Ovary (tissue), 3 donors: Measurements from ENCODE around the gene SSR1.

Experiments
- POLR2A ChIP-seq: fragments of 450-650 bp; IDR thresholded peaks from one replicate; pipeline ENCODE4 v1.6.1; 2017; ENCODE audit warnings: antibody characterized with exemption, mild to moderate bottlenecking, moderate library complexity
- TF ChIP-seq, protein P1 (sequence below), 3 donors: fragments of 450-650 bp in 2 of 3; fragments of 200-600 bp in 1 of 3; IDR thresholded peaks; one replicate each; pipeline versions ENCODE4 v1.5.1 to v1.8.0; 2016 to 2022; ENCODE audit warnings: antibody characterized with exemption in 3 of 3, mild to moderate bottlenecking in 1 of 3
- donor health status: DM: no; HTN: no; CAD: no.

DNA sequence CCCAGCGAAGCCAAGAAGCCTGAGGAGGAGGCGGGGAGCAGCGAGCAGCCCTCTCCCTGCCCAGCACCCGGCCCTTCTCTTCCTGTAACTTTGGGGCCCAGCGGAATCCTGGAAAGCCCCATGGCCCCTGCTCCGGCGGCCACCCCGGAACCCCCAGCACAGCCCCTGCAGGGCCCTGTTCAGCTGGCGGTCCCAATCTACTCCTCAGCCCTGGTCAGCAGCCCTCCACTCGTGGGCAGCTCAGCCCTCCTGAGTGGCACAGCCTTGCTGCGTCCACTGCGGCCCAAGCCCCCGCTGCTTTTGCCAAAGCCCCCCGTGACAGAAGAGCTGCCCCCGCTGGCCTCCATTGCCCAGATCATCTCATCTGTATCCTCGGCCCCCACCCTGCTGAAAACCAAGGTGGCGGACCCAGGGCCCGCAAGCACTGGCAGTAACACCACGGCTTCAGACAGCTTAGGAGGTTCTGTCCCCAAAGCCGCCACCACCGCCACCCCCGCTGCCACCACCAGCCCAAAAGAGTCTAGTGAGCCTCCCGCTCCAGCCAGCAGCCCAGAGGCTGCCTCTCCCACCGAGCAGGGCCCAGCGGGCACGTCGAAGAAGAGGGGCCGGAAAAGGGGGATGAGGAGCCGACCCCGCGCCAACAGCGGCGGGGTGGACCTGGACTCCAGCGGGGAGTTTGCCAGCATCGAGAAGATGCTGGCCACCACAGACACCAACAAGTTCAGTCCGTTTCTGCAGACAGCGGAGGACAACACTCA lies 81.9 kb downstream of the SSR1 start:
- no peak for TF ChIP-seq POLR2A
- TF ChIP-seq, protein P1, sequence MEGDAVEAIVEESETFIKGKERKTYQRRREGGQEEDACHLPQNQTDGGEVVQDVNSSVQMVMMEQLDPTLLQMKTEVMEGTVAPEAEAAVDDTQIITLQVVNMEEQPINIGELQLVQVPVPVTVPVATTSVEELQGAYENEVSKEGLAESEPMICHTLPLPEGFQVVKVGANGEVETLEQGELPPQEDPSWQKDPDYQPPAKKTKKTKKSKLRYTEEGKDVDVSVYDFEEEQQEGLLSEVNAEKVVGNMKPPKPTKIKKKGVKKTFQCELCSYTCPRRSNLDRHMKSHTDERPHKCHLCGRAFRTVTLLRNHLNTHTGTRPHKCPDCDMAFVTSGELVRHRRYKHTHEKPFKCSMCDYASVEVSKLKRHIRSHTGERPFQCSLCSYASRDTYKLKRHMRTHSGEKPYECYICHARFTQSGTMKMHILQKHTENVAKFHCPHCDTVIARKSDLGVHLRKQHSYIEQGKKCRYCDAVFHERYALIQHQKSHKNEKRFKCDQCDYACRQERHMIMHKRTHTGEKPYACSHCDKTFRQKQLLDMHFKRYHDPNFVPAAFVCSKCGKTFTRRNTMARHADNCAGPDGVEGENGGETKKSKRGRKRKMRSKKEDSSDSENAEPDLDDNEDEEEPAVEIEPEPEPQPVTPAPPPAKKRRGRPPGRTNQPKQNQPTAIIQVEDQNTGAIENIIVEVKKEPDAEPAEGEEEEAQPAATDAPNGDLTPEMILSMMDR (IDR thresholded peaks at IDR 0.05) = no peak
